GM12878 (cell line): ENCODE results near the gene ZNF592. TPM values are rescaled to one million over a fixed set of nuclear protein-coding genes. Genes with fewer than 3 reads are reported as not detected.

Experiments used
- ATAC-seq: fragments of 200-7000 bp; cut with Tn5 transposase; 3 replicates; pipeline ENCODE4 v1.9.1; 2020; ENCODE audit warnings: mild to moderate bottlenecking, moderate library complexity
- BruUV-seq: library from RNA; stranded (reverse); fragments of 400-500 nt; replicated peaks from 2 replicates; lab custom pipeline; 2021; lab: Mats Ljungman, UMichigan
- CTCF ChIA-PET: fragments of 300-600 bp; sonication (Branson Sonifier 250); formaldehyde crosslinking; extraction: SDS; loops from one replicate; lab custom pipeline; 2021; ENCODE audit warnings: inconsistent platforms; lab: Yijun Ruan, JAX
- POLR2A ChIA-PET: fragments of 350-600 bp; formaldehyde crosslinking; extraction: SDS; loops from one replicate; lab custom pipeline; 2021; ENCODE audit warnings: inconsistent platforms; lab: Charles Lee
- RAD21 ChIA-PET: fragments of 300-600 bp; sonication (Branson Sonifier 250); formaldehyde crosslinking; loops from one replicate; lab custom pipeline; 2023; ENCODE audit warnings: antibody characterized with exemption; ENCODE audit not compliant: unreplicated experiment; lab: Charles Lee
- SMC1A ChIA-PET: fragments of 300-600 bp; sonication (Branson Sonifier 250); formaldehyde crosslinking; loops from one replicate; lab custom pipeline; 2023; ENCODE audit not compliant: unreplicated experiment, uncharacterized antibody; lab: Charles Lee
- DNase-seq: peaks from one replicate; pipeline ENCODE4 v3.0.0-alpha.2; 2011; ENCODE audit warnings: low read depth, low spot score
- FAIRE-seq: peaks from 3 replicates; lab custom pipeline; 2011; peaks lifted over from hg19 to GRCh38; lab: Jason Lieb, UNC
- H2AFZ ChIP-seq: 2 replicates; pipeline ENCODE4 v1.6.0; 2011; ENCODE audit warnings: low read depth, low read length, control low read depth; ENCODE audit not compliant: control insufficient read depth
- H3K27ac ChIP-seq: 2 replicates; pipeline ENCODE4 v1.5.1; 2011; ENCODE audit warnings: control low read depth; ENCODE audit not compliant: control insufficient read depth, insufficient read depth
- H3K27me3 ChIP-seq, 2 experiments: replicated peaks in 1 of 2; 2 replicates each; pipeline versions ENCODE4 v1.6.0 to v1.6.1; 2011; ENCODE audit warnings: low read length in 1 of 2; ENCODE audit not compliant: control insufficient read depth in 2 of 2, insufficient read depth in 2 of 2
- H3K36me3 ChIP-seq, 2 experiments: 2 replicates each; pipeline ENCODE4 v1.5.1; 2011; ENCODE audit warnings: low read length in 1 of 2; ENCODE audit not compliant: control insufficient read depth in 2 of 2, insufficient read depth in 2 of 2
- H3K4me1 ChIP-seq: 2 replicates; pipeline ENCODE4 v1.6.1; 2011; ENCODE audit warnings: mild to moderate bottlenecking, low read length, moderate library complexity, mixed read lengths; ENCODE audit not compliant: control insufficient read depth, insufficient read depth
- H3K4me2 ChIP-seq: 2 replicates; pipeline ENCODE4 v1.6.0; 2011; ENCODE audit warnings: control low read depth; ENCODE audit not compliant: control insufficient read depth, insufficient read depth
- H3K4me3 ChIP-seq: fragments of 200-600 bp; sonication (generic); 2 replicates; pipeline ENCODE4 v1.5.1; 2016
- H3K79me2 ChIP-seq: 2 replicates; pipeline ENCODE4 v1.6.0; 2011; ENCODE audit warnings: low read length; ENCODE audit not compliant: control insufficient read depth, insufficient read depth
- H3K9ac ChIP-seq: 2 replicates; pipeline ENCODE4 v1.8.0; 2011; ENCODE audit warnings: low read length, control low read depth, mixed read lengths; ENCODE audit not compliant: control insufficient read depth, insufficient read depth
- H3K9me3 ChIP-seq: replicated peaks from 3 replicates; pipeline ENCODE4 v1.5.1; 2011; ENCODE audit warnings: mild to moderate bottlenecking, low read length; ENCODE audit not compliant: control insufficient read depth, insufficient read depth
- H4K20me1 ChIP-seq: 2 replicates; pipeline ENCODE4 v1.6.0; 2011; ENCODE audit not compliant: control insufficient read depth, insufficient read depth
- CBX3 ChIP-seq: fragments of 200-600 bp; sonication (generic); IDR thresholded peaks from 2 replicates; pipeline ENCODE4 v1.6.1; 2016; ENCODE audit warnings: low read depth, borderline replicate concordance
- CREB1 ChIP-seq: IDR thresholded peaks from 2 replicates; pipeline ENCODE4 v1.6.1; 2012; ENCODE audit warnings: low read depth, mild to moderate bottlenecking, inconsistent platforms
- HCFC1 ChIP-seq: fragments of 150-350 bp; IDR thresholded peaks from 2 replicates; pipeline ENCODE4 v1.6.1; 2014; ENCODE audit warnings: low read length
- NR2C2 ChIP-seq: IDR thresholded peaks from 2 replicates; pipeline ENCODE4 v1.6.1; 2011; ENCODE audit warnings: borderline replicate concordance, low read depth; ENCODE audit not compliant: control insufficient read depth, insufficient read length
- RFX5 ChIP-seq: IDR thresholded peaks from 2 replicates; pipeline ENCODE4 v1.6.1; 2011; ENCODE audit warnings: low read depth, low read length, improper control_type of control experiment
- SMAD5 ChIP-seq: IDR thresholded peaks from 2 replicates; pipeline ENCODE4 v1.6.1; 2016; ENCODE audit warnings: antibody characterized with exemption, low read depth
- TAF1 ChIP-seq: IDR thresholded peaks from 2 replicates; pipeline ENCODE4 v1.6.1; 2011; ENCODE audit warnings: mild to moderate bottlenecking, low read depth, low read length, borderline replicate concordance
- YBX1 ChIP-seq: fragments of 450-650 bp; IDR thresholded peaks from 2 replicates; pipeline ENCODE4 v1.6.1; 2016; ENCODE audit warnings: antibody characterized with exemption
- WGBS: methylation state at CpG from one replicate; pipeline ENCODE4 v1.1.6; 2016; ENCODE audit warnings: low lambda C conversion rate; ENCODE audit not compliant: insufficient replicate concordance, insufficient coverage; ENCODE audit errors: missing lambda C conversion rate; 5-methylcytosine and 5-hydroxymethylcytosine counted together
- in situ Hi-C: fragments of 300-500 bp; cut with MboI; formaldehyde crosslinking; loops from 9 replicates; pipeline ENCODE4 v1.14.3; 2018; ENCODE audit warnings: mixed read lengths
- intact Hi-C: fragments of 100-400 bp; cut with micrococcal nuclease; formaldehyde crosslinking; loops from one replicate; pipeline ENCODE4 v1.14.2; 2022; ENCODE audit not compliant: unreplicated experiment
- polyA plus RNA-seq, 11 experiments: library from polyadenylated mRNA; depleted of rRNA in 4 of 11; unstranded in 6 of 11; stranded (reverse) in 5 of 11; fragments of >200 nt; fragmentation: Nextera tagmentation in 4 of 11; fragmentation: Illumina TruSeq in 1 of 11; extraction: Ambion mirVana in 4 of 11; extraction: Trizol in 1 of 11; gene quantifications; 1 replicate in 1 of 11; 2 replicates in 10 of 11; pipeline versions ENCODE4 v1.2.1 to v1.2.3, GENCODE V29; 2011 to 2016; ENCODE audit warnings: inconsistent platforms in 2 of 11, missing spikeins in 2 of 11, low read depth in 1 of 11
- total RNA-seq, 4 experiments: library from RNA; depleted of rRNA in 3 of 4; stranded (reverse); fragments of >200 nt in 3 of 4; fragmentation: Illumina TruSeq in 1 of 4; extraction: Trizol in 1 of 4; gene quantifications; 2 replicates each; pipeline versions ENCODE4 v1.2.1 to v1.2.3, GENCODE V29; 2013 to 2021
- TF ChIP-seq, protein P1 (sequence below): fragments of 450-650 bp; IDR thresholded peaks from 2 replicates; pipeline ENCODE4 v1.6.1; 2017; ENCODE audit warnings: mild to moderate bottlenecking, low read depth, inconsistent platforms; ENCODE audit not compliant: poor library complexity, severe bottlenecking
- TF ChIP-seq, protein P2 (sequence below): fragments of 150-350 bp; IDR thresholded peaks from 2 replicates; pipeline ENCODE4 v1.6.1; 2014; ENCODE audit warnings: mild to moderate bottlenecking, low read depth, low read length

ZNF592 gene
- total and polyA plus RNA-seq, 10 of the 15 experiments (the other 5 are each of a cell fraction or from before 2014, with no cell fraction given): 0.95 to 23.7 (median 8.6) TPM

DNA sequence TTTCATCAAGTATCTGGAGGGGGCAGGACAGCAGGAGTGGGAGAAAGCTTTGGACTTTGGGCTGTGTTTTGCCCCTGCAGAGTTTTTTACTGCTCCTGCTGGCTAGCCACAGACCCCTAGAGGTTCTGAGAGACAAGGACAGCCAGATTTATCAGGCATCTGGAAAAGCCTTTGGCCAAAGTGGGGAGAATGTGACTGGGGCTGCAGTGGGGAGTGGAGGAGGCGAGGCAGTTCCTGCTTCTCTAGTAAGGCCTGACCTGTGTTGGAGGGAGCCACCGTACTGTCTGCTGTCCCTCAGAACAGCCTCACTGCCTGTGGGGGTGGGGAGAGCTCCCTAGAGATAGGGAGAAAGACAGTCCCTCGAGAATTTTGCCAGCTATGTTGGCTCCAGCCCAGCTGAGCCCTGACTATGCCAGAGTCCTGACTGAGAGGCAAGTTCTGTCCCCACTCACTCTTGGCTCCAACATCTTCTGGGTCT is 70.9 kb downstream of the ZNF592 start (continued):
- TF ChIP-seq, protein P1, sequence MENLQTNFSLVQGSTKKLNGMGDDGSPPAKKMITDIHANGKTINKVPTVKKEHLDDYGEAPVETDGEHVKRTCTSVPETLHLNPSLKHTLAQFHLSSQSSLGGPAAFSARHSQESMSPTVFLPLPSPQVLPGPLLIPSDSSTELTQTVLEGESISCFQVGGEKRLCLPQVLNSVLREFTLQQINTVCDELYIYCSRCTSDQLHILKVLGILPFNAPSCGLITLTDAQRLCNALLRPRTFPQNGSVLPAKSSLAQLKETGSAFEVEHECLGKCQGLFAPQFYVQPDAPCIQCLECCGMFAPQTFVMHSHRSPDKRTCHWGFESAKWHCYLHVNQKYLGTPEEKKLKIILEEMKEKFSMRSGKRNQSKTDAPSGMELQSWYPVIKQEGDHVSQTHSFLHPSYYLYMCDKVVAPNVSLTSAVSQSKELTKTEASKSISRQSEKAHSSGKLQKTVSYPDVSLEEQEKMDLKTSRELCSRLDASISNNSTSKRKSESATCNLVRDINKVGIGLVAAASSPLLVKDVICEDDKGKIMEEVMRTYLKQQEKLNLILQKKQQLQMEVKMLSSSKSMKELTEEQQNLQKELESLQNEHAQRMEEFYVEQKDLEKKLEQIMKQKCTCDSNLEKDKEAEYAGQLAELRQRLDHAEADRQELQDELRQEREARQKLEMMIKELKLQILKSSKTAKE: no peak
- TF ChIP-seq HCFC1: no peak
- TF ChIP-seq RFX5: no peak
- no peak for TF ChIP-seq CBX3

DNA sequence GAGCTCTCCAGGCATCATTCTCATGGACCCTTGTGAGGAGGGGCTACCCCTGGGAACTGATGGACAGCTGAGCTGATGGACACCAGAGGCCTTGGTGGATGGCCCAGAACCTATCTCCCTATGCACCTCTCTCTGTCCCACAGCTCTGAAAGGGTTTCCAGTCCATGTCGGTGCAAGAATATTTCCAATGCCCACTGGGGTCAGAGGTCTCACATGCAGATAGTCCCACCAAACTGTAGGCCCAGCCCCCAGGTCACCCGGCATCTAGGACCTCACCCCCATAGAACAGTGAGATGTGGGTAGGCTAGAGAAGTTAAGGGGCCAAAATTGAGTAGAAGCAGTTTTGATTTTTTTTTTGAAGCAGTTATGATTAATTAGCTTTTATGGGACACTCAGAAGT is 71.4 kb downstream of the ZNF592 start:
- H2AFZ ChIP-seq: no peak overlapping the region
- whole genome bisulfite sequencing: 25% methylated on average over 2 of the region's 2 CpGs
- intact Hi-C loops: no loop called here
- TF ChIP-seq CREB1 (no peak), NR2C2 (no peak), YBX1 (no peak), TAF1 (no peak), SMAD5 (no peak)
- TF ChIP-seq, protein P2, sequence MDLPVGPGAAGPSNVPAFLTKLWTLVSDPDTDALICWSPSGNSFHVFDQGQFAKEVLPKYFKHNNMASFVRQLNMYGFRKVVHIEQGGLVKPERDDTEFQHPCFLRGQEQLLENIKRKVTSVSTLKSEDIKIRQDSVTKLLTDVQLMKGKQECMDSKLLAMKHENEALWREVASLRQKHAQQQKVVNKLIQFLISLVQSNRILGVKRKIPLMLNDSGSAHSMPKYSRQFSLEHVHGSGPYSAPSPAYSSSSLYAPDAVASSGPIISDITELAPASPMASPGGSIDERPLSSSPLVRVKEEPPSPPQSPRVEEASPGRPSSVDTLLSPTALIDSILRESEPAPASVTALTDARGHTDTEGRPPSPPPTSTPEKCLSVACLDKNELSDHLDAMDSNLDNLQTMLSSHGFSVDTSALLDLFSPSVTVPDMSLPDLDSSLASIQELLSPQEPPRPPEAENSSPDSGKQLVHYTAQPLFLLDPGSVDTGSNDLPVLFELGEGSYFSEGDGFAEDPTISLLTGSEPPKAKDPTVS: no peak
- TF ChIP-seq, protein P1: no peak
- TF ChIP-seq, all 136 proteins: peak for 0
- Histone ChIP-seq H3K27ac (no peak overlapping the region), H3K9me3 (no peaks in the 10 kb centered on the region), H3K79me2 (no peaks in the 10 kb centered on the region), H3K4me3 (no peak overlapping the region), H4K20me1 (no peaks in the 10 kb centered on the region), H3K9ac (no peak overlapping the region), H3K36me3 (no peaks in the 10 kb centered on the region), H3K4me1 (no peaks in the 10 kb centered on the region), H3K27me3 (no peaks in the 10 kb centered on the region; a peak in 1 of 4 replicates), H3K4me2 (no peak overlapping the region)
- SMC1A ChIA-PET: interaction anchor here (0.6 to 1.2 kb wide), 5 partner anchors 9 to 255 kb away, joined by 3 to 4 read pairs (median 4); no protein-coding TSS in a partner anchor
- CTCF ChIA-PET: interaction anchor here (0.6 to 1.2 kb wide), 3 partner anchors 164 to 1107 kb away, joined by 3 to 4 read pairs (median 3); no protein-coding TSS in a partner anchor
- no peak for ATAC-seq
- no peak for FAIRE-seq
- in situ Hi-C loops: no loop called here
- DNase-seq: no peak
- POLR2A ChIA-PET: interaction anchor here (0.5 kb wide), 1 partner anchor 175 kb away, joined by 3 read pairs; no protein-coding TSS in a partner anchor
- no TSS peak for BruUV-seq
- RAD21 ChIA-PET: interaction anchor here (0.5 to 2.4 kb wide), 4 partner anchors 9 to 232 kb away, joined by 3 to 10 read pairs (median 3); no protein-coding TSS in a partner anchor
